ENCODE results near the gene NUP98. TPM values are rescaled to one million over a fixed set of nuclear protein-coding genes. Genes with fewer than 3 reads are reported as not detected.

The NUP98 gene
- polyA plus RNA-seq, 1 experiment = 145 TPM

DNA sequence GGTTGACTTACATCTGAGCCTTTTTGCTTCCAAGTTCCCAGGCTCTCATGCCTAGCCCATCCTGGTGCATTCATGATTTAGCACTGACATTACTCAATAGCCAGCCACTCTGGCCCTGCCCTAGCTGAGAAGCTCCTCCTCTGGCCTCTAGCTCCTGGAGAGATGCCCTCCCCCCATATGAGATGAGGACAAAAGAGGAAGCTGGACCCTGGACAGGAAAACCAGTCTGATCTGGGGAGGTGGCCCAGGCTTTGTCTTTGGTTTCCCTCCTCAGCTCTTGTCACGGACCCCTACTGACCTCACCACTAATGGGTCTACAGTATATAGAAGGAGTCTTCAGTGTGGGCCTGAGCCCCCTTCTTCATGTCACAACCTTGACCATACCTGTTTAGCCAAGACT lies 40.4 kb upstream of the NUP98 start:
- CTCF ChIA-PET = interaction anchor here (1.4 to 3.1 kb wide), 3 partner anchors 25 to 235 kb away, joined by 3 to 16 read pairs (median 8); partner anchors contain the start of gene PGAP2
- Histone ChIP-seq H3K27me3 (ENCODE audit: control insufficient read depth, insufficient read depth, low read length) (no peaks in the 10 kb centered on the region), H3K36me3 (ENCODE audit: control insufficient read depth, insufficient read depth, low read length) (peaks cover 2% of the 10 kb centered on the region)

DNA sequence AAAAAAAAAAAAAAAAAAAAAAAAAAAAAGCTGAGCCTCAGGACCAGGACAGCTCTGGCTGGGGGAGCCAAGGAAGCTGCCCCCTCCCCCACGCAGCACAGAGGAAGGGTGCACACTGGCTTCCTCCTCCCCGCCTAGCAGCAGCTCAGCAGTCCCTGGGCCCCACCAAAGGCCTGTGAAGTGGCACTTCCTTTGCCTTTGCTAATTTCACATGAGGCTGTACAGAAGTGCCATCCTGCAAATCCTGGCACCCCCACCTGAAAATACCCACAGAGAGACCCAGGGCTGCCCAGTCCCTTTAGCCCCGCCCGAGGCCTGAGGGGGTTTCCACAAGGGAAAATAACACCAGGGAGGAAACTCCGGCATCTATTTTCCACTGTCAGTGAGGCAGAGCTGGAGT lies 39.5 kb upstream of the NUP98 start:
- Histone ChIP-seq H3K27me3 (ENCODE audit: control insufficient read depth, insufficient read depth, low read length) (no peaks in the 10 kb centered on the region), H3K4me3 (ENCODE audit: low read depth, low read length) (no peak overlapping the region), H3K36me3 (ENCODE audit: control insufficient read depth, insufficient read depth, low read length) (peaks cover 2% of the 10 kb centered on the region)
- no peak for DNase-seq (ENCODE audit: low read depth)
- CTCF ChIA-PET = interaction anchor here (0.9 to 3.1 kb wide), 2 partner anchors 18 to 236 kb away, joined by 3 to 16 read pairs; no protein-coding TSS in a partner anchor
- TF ChIP-seq, protein P1, sequence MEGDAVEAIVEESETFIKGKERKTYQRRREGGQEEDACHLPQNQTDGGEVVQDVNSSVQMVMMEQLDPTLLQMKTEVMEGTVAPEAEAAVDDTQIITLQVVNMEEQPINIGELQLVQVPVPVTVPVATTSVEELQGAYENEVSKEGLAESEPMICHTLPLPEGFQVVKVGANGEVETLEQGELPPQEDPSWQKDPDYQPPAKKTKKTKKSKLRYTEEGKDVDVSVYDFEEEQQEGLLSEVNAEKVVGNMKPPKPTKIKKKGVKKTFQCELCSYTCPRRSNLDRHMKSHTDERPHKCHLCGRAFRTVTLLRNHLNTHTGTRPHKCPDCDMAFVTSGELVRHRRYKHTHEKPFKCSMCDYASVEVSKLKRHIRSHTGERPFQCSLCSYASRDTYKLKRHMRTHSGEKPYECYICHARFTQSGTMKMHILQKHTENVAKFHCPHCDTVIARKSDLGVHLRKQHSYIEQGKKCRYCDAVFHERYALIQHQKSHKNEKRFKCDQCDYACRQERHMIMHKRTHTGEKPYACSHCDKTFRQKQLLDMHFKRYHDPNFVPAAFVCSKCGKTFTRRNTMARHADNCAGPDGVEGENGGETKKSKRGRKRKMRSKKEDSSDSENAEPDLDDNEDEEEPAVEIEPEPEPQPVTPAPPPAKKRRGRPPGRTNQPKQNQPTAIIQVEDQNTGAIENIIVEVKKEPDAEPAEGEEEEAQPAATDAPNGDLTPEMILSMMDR (IDR thresholded peaks at IDR 0.05; ENCODE audit: insufficient read depth, low read depth, low read length) = no peak
- POLR2A ChIA-PET = no interaction called here

More for the DNA sequence above, 40.4 kb upstream of the NUP98 start:
- H3K4me3 ChIP-seq (ENCODE audit: low read depth, low read length) = no peak overlapping the region
- TF ChIP-seq, protein P1 (IDR thresholded peaks at IDR 0.05; ENCODE audit: insufficient read depth, low read depth, low read length) = no peak
- no peak for DNase-seq (ENCODE audit: low read depth)
- POLR2A ChIA-PET = no interaction called here

DNA sequence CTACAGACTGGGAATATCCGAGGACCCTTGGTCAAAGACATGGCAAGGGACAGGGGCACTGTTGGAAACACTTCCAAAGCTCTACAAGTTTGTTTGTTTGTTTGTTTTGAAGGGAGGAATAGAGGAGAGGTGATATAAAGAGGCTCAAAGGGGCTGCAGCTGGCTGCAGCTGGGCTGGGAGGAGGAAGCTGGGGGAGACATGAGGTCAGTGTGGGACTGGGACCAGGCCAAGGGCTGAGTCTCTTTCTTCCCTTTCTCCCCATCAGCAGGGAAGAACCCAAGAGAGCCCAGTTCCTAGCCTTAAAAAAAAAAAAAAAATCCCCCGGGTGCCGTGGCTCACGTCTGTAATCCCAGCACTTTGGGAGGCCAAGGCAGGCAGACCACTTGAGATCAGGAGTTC lies 38.4 kb upstream of the NUP98 start:
- POLR2A ChIA-PET = no interaction called here
- Histone ChIP-seq H3K36me3 (ENCODE audit: control insufficient read depth, insufficient read depth, low read length) (peaks cover 4% of the 10 kb centered on the region), H3K4me3 (ENCODE audit: low read depth, low read length) (no peak overlapping the region), H3K27me3 (ENCODE audit: control insufficient read depth, insufficient read depth, low read length) (no peaks in the 10 kb centered on the region)
- TF ChIP-seq, protein P1 (IDR thresholded peaks at IDR 0.05; ENCODE audit: insufficient read depth, low read depth, low read length) = no peak
- CTCF ChIA-PET = interaction anchor here (0.6 to 3.1 kb wide), 7 partner anchors 11 to 237 kb away, joined by 3 to 16 read pairs (median 3); partner anchors contain the start of gene PGAP2
- no peak for DNase-seq (ENCODE audit: low read depth)

DNA sequence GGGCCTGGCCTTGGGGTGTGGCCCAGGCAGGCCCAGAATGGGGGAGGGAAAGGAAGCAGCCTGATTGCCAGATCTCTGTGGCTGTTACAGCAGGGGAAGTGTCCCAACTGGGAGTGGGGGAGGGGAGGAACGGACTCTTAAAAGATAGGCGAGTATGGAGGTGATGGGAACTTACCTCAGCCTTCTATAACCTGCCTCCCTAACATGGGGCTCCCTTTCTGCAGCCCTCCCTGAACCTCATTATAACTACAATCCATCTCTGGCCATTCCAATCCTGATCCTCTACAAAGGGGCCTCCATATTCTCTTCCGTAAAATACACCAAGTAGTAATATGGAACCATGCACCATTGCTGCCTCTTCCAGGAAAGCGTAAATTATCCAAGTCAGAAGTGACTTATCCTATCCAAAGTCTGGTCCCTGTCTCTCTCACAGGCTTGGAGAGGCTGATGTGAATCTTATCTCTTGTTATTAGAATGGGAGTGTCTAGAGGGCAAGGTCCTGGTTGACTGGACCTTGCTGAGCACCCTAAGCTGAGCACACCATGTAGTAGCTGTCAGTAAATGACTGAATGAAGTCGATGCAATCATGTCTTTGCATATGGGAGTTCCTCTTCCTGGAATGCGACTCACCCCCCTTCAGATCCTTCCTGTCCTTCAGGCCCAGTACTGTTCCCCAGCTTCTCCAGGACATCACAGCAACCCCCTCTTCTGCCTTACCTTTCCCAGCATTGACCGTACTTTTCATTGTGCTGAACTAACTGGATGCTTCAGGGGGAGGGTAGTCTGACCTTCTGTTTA lies 37.5 kb upstream of the NUP98 start:
- CTCF ChIA-PET = interaction anchor here (0.7 to 3.1 kb wide), 5 partner anchors 10 to 238 kb away, joined by 3 to 16 read pairs (median 4); partner anchors contain the start of gene PGAP2
- TF ChIP-seq, protein P1 (IDR thresholded peaks at IDR 0.05; ENCODE audit: insufficient read depth, low read depth, low read length) = no peak
- no peak for DNase-seq (ENCODE audit: low read depth)

DNA sequence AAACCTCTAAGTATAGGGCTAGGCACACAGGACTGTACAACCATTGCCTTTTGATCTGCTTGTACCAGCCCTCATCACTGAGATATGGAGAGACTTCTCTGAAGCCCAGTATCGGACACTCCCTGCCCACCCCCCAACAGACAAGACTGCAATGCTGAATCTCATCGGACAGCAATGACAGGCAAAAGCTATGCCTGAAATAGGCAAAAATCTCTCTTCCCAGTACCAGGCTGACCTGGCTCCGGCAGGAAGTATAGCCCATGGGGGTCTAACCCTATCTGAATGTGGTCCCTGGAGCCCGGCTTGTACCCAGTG lies 37.0 kb upstream of the NUP98 start:
- peaks cover 6% of the 10 kb centered on the region for H3K36me3 ChIP-seq (ENCODE audit: control insufficient read depth, insufficient read depth, low read length)
- CTCF ChIA-PET = interaction anchor here (1.8 kb wide), 1 partner anchor 26 kb away, joined by 8 read pairs; the partner anchor contains the start of gene PGAP2

More for the DNA sequence above, 37.5 kb upstream of the NUP98 start:
- H3K27me3 ChIP-seq (ENCODE audit: control insufficient read depth, insufficient read depth, low read length) = no peaks in the 10 kb centered on the region
- POLR2A ChIA-PET = no interaction called here
- H3K4me3 ChIP-seq (ENCODE audit: low read depth, low read length) = no peak overlapping the region
- H3K36me3 ChIP-seq (ENCODE audit: control insufficient read depth, insufficient read depth, low read length) = peaks cover 6% of the 10 kb centered on the region

More for the DNA sequence above, 37.0 kb upstream of the NUP98 start:
- Histone ChIP-seq H3K27me3 (ENCODE audit: control insufficient read depth, insufficient read depth, low read length) (no peaks in the 10 kb centered on the region), H3K4me3 (ENCODE audit: low read depth, low read length) (no peak overlapping the region)
- DNase-seq (ENCODE audit: low read depth) = no peak
- POLR2A ChIA-PET = no interaction called here
- TF ChIP-seq, protein P1 (IDR thresholded peaks at IDR 0.05; ENCODE audit: insufficient read depth, low read depth, low read length) = no peak
